Neural cell (in vitro differentiated cells): Measurements from ENCODE around the gene GRIK2.

ENCODE experiments used
- CTCF ChIP-seq: fragments of 450-650 bp; IDR thresholded peaks from 2 replicates; pipeline ENCODE4 v1.5.1; 2014; ENCODE audit warnings: antibody characterized with exemption, mild to moderate bottlenecking, moderate library complexity; ENCODE audit not compliant: poor library complexity, severe bottlenecking
- EP300 ChIP-seq: fragments of 450-650 bp; conservative IDR thresholded peaks from 2 replicates; pipeline ENCODE4 v1.6.1; 2014; ENCODE audit warnings: antibody characterized with exemption, mild to moderate bottlenecking, moderate library complexity; ENCODE audit not compliant: poor library complexity, severe bottlenecking
- EZH2 ChIP-seq: fragments of 200-600, 300-800 bp; shearing (Covaris generic), sonication (generic); IDR thresholded peaks from 2 replicates; pipeline ENCODE4 v1.6.1; 2014; ENCODE audit warnings: antibody characterized with exemption, low read length, borderline replicate concordance, mild to moderate bottlenecking; ENCODE audit not compliant: insufficient read depth, poor library complexity, severe bottlenecking
- MXI1 ChIP-seq: fragments of 450-650 bp; conservative IDR thresholded peaks from 2 replicates; pipeline ENCODE4 v1.6.1; 2014; ENCODE audit warnings: antibody characterized with exemption, mild to moderate bottlenecking; ENCODE audit not compliant: poor library complexity, severe bottlenecking
- POLR2AphosphoS5 ChIP-seq: IDR thresholded peaks from 2 replicates; pipeline ENCODE4 v1.6.1; 2012
- RAD21 ChIP-seq: fragments of 450-650 bp; conservative IDR thresholded peaks from 2 replicates; pipeline ENCODE4 v1.6.1; 2014; ENCODE audit warnings: antibody characterized with exemption, mild to moderate bottlenecking, moderate library complexity
- REST ChIP-seq: IDR thresholded peaks from 2 replicates; pipeline ENCODE4 v1.6.1; 2012; ENCODE audit warnings: borderline replicate concordance
- SMC3 ChIP-seq: fragments of 450-650 bp; conservative IDR thresholded peaks from 2 replicates; pipeline ENCODE4 v1.6.1; 2014; ENCODE audit warnings: antibody characterized with exemption, mild to moderate bottlenecking, moderate library complexity; ENCODE audit not compliant: poor library complexity
- TAF1 ChIP-seq: IDR thresholded peaks from 2 replicates; pipeline ENCODE4 v1.6.1; 2012; ENCODE audit warnings: low read depth

DNA sequence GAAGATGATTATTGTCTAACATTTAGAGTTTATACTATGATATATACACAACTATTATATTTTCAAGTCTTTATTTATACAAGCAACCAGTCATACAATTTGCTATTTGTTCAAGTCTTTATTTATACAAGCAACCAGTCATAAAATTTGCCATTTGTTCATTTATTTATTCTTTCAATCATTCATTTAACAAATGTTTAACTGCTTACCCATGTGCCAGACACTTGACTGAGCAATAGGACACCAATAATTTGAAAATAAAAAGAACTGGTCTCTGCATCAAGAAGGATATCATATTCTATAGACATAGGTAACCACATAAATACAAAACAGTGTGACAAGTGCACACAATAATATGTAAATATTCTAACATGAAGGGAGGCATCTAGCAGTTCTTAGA lies 20.3 kb downstream of the GRIK2 start:
- TF ChIP-seq POLR2AphosphoS5 (no peak), CTCF (no peak), EP300 (no peak), REST (no peak), RAD21 (no peak), EZH2 (no peak), TAF1 (no peak), SMC3 (no peak), MXI1 (no peak)
